ENCODE results near the gene SH3RF1. TPM values are rescaled to one million over a fixed set of nuclear protein-coding genes. Genes with fewer than 3 reads are reported as not detected.

Gene SH3RF1
- total and polyA plus RNA-seq, 10 of the 15 experiments (the other 5 are each of a cell fraction or from before 2014, with no cell fraction given), result 4.5 to 22.5 (median 10.4) TPM

GRCh38 chr4:169071747-169072146 is 199.0 kb downstream of the SH3RF1 start:
- H3K36me3 ChIP-seq (ENCODE audit: control insufficient read depth in 2 of 2, insufficient read depth in 2 of 2, low read length in 1 of 2), result no peaks in the 10 kb centered on the region
- ATAC-seq (no peak), DNase-seq (ENCODE audit: low read depth, low spot score) (no peak), FAIRE-seq (no peak)
- POLR2A ChIA-PET, result no interaction called here
- no peaks in the 10 kb centered on the region for H4K20me1 ChIP-seq (ENCODE audit: control insufficient read depth, insufficient read depth)
- no peak overlapping the region for H3K4me2 ChIP-seq (ENCODE audit: control insufficient read depth, insufficient read depth)
- H3K79me2 ChIP-seq (ENCODE audit: control insufficient read depth, insufficient read depth, low read length), result no peaks in the 10 kb centered on the region
- RAD21 ChIA-PET (ENCODE audit: unreplicated experiment), result no interaction called here
- H3K9me3 ChIP-seq (replicated peaks; ENCODE audit: control insufficient read depth, insufficient read depth, low read length), result no peaks in the 10 kb centered on the region
- no peak overlapping the region for H3K27ac ChIP-seq (ENCODE audit: control insufficient read depth, insufficient read depth)
- no peak overlapping the region for H3K9ac ChIP-seq (ENCODE audit: control insufficient read depth, insufficient read depth, low read length)
- BruUV-seq (replicated peaks), result no TSS peak
- no peaks in the 10 kb centered on the region for H3K27me3 ChIP-seq (replicated peaks in 1 of 2; ENCODE audit: control insufficient read depth in 2 of 2, insufficient read depth in 2 of 2, low read length in 1 of 2)
- WGBS (ENCODE audit: insufficient coverage, insufficient replicate concordance, low lambda C conversion rate, missing lambda C conversion rate), result 56% methylated on average over 7 of the region's 7 CpGs
- H3K4me3 ChIP-seq, result no peak overlapping the region
- intact Hi-C loops (cut with micrococcal nuclease; ENCODE audit: unreplicated experiment), result no loop called here
- no peak overlapping the region for H2AFZ ChIP-seq (ENCODE audit: control insufficient read depth, low read depth, low read length)
- no peaks in the 10 kb centered on the region for H3K4me1 ChIP-seq (ENCODE audit: control insufficient read depth, insufficient read depth, low read length)
- CTCF ChIA-PET, result interaction anchor here (0.6 to 1.1 kb wide), 3 partner anchors 148 to 592 kb away, joined by 3 read pairs; no protein-coding TSS in a partner anchor
- TF ChIP-seq HDAC2 (IDR thresholded peaks at IDR 0.05) (no peak), CREB1 (IDR thresholded peaks at IDR 0.05; ENCODE audit: low read depth) (no peak), STAT1 (conservative IDR thresholded peaks at IDR 0.05) (no peak), PBX3 (IDR thresholded peaks at IDR 0.05; ENCODE audit: insufficient replicate concordance, low read depth, low read length) (no peak), MYB (IDR thresholded peaks at IDR 0.05; ENCODE audit: borderline replicate concordance, low read depth, low read length) (no peak), TAF1 (IDR thresholded peaks at IDR 0.05; ENCODE audit: borderline replicate concordance, low read depth, low read length) (no peak), POLR2AphosphoS2 (IDR thresholded peaks at IDR 0.05; ENCODE audit: low read depth, low read length) (no peak), KAT2A (conservative IDR thresholded peaks at IDR 0.05; ENCODE audit: control insufficient read depth, low read depth, low read length) (no peak), SREBF2 (IDR thresholded peaks at IDR 0.05; ENCODE audit: low read length) (no peak), JUNB (IDR thresholded peaks at IDR 0.05) (no peak), NRF1 (conservative IDR thresholded peaks at IDR 0.05; ENCODE audit: low read depth, low read length) (no peak), TCF3 (IDR thresholded peaks at IDR 0.05; ENCODE audit: borderline replicate concordance, insufficient read depth, low read depth, low read length) (no peak), BRCA1 (IDR thresholded peaks at IDR 0.05; ENCODE audit: low read depth, low read length) (no peak), CBX5 (IDR thresholded peaks at IDR 0.05; ENCODE audit: low read depth) (no peak)
- in situ Hi-C loops (cut with MboI), result no loop called here
- SMC1A ChIA-PET (ENCODE audit: uncharacterized antibody, unreplicated experiment), result interaction anchor here (1.2 kb wide), 1 partner anchor 44 kb away, joined by 3 read pairs; no protein-coding TSS in a partner anchor

Data from GM12878 (cell line).